ENCODE results near the gene ETV5.

The ETV5 gene

DNA sequence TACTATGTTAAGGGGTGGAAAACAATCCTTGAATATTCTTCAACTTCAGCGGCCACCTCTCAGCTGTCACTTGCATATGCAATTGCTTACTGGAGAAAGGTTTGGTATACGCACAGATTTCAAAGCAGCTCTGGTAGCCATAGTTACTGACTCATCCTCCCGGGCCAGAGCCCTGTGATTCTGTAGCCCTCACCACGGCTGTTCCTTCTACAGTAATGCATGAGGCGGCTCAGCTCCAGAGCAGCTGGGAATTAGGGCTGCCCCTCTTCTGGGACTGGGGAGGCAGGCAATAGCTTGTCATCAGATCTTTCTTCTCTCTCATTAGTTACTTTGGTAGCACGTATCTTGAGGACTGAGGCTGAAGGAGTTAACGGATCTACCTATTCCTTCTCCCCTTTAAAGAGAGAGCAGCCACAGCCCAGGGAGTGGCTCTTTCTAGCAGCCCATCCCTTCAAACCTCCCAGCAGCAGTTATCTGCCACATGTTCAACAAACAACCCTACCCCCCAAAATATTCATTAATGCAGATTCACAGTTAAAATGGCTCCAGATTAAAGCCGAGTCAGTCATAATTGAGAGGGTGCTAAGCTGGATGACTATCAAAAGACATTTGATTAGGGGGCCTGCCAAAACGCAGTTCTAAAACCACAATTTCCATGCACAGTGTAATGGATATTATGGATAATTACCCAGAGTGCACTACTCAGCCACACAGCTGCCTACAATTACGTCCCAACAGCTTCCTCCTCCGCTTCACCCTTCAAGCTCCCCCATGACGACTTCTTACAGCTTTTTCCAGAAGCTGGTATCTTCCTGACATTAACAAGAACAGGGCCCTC lies 54.7 kb downstream of the ETV5 start:
- TF ChIP-seq, protein P1, sequence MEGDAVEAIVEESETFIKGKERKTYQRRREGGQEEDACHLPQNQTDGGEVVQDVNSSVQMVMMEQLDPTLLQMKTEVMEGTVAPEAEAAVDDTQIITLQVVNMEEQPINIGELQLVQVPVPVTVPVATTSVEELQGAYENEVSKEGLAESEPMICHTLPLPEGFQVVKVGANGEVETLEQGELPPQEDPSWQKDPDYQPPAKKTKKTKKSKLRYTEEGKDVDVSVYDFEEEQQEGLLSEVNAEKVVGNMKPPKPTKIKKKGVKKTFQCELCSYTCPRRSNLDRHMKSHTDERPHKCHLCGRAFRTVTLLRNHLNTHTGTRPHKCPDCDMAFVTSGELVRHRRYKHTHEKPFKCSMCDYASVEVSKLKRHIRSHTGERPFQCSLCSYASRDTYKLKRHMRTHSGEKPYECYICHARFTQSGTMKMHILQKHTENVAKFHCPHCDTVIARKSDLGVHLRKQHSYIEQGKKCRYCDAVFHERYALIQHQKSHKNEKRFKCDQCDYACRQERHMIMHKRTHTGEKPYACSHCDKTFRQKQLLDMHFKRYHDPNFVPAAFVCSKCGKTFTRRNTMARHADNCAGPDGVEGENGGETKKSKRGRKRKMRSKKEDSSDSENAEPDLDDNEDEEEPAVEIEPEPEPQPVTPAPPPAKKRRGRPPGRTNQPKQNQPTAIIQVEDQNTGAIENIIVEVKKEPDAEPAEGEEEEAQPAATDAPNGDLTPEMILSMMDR (IDR thresholded peaks at IDR 0.05; ENCODE audit: extremely low read depth, missing control alignments), result no peak
- DNase-seq (ENCODE audit: low spot score), result no peak

DNA sequence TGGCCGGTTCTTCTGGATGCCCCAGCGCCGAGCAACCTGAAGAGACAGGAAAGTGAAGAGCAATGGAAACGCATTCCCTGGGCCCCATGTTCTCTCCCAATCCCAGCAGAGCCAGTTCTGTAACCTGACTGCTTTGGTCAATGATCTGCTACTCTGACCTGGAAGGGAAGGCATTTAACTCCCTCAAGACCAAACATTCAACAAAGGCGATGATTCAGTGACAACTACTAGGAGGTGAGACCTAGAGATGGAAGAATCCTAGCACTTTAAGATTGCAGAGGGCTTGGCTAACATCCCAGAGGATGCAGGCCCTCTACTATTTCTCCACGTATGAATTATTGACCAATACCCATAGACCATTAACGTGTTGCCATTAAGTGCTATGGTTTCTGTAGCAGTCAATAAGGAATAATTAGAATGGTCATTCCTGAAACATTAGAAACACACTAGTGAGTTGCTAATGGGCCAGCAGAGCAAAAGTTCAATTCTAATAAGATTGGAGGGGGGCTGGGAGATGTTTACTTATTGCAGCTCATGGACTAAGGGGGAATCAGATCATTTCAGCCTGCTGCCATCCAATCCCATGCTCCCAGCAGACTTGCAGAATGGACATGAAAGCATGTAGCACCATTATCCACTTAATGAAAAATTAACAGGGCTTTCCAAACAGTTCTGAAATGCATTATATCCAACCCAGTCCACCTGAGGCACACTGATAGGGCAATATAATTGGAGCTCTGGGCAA lies 56.6 kb downstream of the ETV5 start:
- no peak for DNase-seq (ENCODE audit: low spot score)
- TF ChIP-seq, protein P1 (IDR thresholded peaks at IDR 0.05; ENCODE audit: extremely low read depth, missing control alignments), result no peak

DNA sequence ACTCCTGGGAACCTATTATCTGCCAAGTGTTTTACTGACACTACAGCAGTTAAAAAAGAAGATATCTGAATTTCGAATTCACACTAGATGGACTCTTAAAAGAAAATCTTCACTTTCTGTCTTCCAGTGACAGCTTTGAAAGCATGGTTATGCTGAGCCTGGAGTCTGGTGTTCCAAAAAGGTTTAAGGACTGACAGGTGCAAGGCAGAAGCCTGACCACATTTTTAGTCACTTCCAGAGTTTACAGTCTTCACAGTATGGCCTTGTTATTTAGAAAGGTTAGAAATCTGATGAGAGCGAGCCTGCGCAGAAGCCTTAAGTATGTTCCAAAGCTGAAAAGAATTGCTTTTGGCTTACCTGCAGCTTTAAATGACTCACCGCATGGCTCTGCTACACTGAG lies 59.9 kb downstream of the ETV5 start:
- TF ChIP-seq, protein P1 (IDR thresholded peaks at IDR 0.05; ENCODE audit: extremely low read depth, missing control alignments), result no peak
- no peak for DNase-seq (ENCODE audit: low spot score)

DNA sequence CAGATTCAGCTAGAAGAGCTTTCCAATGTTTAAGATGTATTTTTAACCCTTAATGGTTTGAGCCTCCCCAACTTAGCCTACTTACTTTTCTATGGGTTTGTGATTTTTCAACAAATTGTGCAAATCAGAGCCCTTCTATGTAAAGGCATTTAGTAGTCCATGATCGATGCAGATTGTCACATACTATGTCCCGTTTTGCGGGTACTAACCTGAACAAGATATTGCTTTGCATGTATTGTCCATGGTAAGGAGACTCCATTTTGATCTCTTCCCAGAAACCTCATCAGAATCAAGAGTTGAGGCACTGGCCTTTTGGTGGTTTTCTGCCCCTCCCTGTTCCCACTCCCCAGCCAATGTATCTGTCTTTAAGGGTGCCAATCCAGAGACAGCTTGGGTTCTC lies 60.8 kb downstream of the ETV5 start:
- TF ChIP-seq, protein P1 (IDR thresholded peaks at IDR 0.05; ENCODE audit: extremely low read depth, missing control alignments), result no peak
- DNase-seq (ENCODE audit: low spot score), result no peak

DNA sequence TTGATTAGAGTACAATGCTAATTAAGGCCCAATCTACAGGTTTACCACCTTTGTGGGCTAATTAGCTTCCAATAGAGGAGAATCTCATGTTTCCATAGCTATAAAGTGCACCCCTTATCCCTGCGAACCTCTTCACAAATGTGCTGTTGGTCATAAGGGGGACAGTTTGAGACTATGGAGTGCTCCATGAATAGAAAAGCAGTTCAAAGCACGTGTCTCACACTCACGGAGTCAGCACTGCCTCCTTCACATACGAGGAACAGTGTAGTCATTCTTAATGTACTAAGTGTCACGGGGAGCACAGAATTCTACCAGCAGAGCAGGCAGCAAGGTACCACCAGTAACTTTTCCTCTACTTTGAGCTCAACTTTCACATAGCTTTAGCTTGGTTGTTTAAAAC lies 62.1 kb downstream of the ETV5 start:
- TF ChIP-seq, protein P1 (IDR thresholded peaks at IDR 0.05; ENCODE audit: extremely low read depth, missing control alignments), result no peak
- DNase-seq (ENCODE audit: low spot score), result no peak

DNA sequence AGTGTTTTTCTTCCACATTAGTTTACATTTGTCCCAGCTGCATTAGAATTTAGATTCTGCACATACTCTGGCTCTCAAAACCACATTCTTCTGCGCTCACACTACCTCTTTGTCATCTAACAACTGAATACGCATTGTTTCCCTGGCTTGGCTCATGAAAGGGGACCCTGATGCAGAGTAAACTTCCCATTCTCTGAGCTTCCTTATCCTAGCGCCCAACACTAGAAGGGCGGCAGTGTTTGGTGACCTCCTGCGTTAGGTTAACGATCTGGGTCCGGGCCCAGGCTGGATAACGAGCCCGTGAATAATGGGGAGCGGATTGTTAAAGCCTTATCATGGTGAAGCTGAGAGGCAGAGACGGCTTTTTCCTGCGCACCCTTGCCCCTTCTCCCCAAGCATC lies 63.9 kb downstream of the ETV5 start:
- no peak for DNase-seq (ENCODE audit: low spot score)
- TF ChIP-seq, protein P1 (IDR thresholded peaks at IDR 0.05; ENCODE audit: extremely low read depth, missing control alignments), result no peak

DNA sequence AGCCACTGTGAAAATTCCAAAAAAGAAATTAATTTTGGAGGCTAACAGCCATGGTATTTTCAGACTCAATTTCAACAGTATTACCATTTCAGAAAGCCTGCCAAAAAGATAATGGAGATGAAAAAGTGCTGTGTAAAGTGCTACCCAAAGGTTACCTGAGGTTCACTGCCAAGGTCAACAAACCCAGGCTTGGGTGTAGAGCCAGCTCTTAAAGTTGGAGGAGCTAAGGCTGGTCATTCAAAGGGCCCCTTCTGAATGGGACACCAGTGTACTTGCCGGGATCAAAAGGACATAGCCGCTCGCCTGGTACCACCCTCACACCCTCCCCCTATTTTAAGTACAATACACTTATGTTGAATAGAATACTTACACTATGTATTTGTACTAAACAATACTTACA lies 64.5 kb downstream of the ETV5 start:
- DNase-seq (ENCODE audit: low spot score), result no peak
- TF ChIP-seq, protein P1 (IDR thresholded peaks at IDR 0.05; ENCODE audit: extremely low read depth, missing control alignments), result no peak

Measured in GM20000 (cell line).